Mammary epithelial cell (primary cell): ENCODE results near the gene QSOX2.

Experiments used
- EZH2 ChIP-seq: IDR thresholded peaks from 2 replicates; pipeline ENCODE4 v1.6.1; 2012; ENCODE audit warnings: low read length, inconsistent platforms, borderline replicate concordance
- TF ChIP-seq, protein P1 (sequence below), 2 donors: IDR thresholded peaks in 1 of 2; conservative IDR thresholded peaks in 1 of 2; 2 replicates each; pipeline ENCODE4 v1.5.1; 2011 to 2012; ENCODE audit warnings: inconsistent platforms in 2 of 2, low read length in 2 of 2, mild to moderate bottlenecking in 2 of 2, control low read depth in 1 of 2, low read depth in 1 of 2; ENCODE audit not compliant: insufficient read depth in 1 of 2; ENCODE audit errors: extremely low read depth in 1 of 2

DNA sequence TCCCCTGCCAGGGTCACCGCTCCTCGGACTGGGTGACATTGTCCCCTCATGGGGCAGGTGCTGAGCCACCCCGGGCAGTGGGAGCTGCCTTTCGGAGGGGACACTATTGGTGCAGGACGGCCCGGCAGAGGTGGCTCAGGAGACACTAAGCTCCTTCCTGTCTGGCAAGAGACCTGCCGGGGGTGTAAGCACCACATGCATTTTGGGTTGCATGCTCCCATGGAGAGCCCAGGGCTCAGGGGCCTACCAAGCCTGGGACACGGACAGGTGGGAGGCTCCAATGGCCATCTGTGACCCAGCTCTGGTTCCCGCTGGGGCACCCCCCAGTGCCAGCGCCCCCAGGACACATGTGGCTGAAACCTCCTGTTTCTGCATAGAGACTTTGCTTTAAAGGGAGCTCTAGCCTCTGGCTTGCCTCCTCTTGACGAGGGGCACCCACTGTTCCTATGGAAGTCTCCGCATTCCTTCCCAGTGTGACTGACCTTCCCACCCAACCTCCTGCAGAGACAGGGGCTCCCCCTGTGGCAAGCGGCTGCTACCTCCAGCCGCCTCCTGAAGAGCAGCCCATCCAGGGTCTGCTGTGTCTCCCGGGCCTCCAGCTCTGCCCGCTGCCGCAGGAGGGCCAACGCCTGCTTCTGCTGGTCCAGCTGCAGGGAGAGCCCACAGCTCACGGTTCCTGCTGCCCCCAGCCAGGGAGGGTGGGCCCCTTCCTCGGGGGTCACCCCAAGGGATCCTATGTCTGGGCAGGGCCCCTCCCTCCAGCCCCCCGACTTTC lies 30.2 kb upstream of the QSOX2 start:
- TF ChIP-seq, protein P1, sequence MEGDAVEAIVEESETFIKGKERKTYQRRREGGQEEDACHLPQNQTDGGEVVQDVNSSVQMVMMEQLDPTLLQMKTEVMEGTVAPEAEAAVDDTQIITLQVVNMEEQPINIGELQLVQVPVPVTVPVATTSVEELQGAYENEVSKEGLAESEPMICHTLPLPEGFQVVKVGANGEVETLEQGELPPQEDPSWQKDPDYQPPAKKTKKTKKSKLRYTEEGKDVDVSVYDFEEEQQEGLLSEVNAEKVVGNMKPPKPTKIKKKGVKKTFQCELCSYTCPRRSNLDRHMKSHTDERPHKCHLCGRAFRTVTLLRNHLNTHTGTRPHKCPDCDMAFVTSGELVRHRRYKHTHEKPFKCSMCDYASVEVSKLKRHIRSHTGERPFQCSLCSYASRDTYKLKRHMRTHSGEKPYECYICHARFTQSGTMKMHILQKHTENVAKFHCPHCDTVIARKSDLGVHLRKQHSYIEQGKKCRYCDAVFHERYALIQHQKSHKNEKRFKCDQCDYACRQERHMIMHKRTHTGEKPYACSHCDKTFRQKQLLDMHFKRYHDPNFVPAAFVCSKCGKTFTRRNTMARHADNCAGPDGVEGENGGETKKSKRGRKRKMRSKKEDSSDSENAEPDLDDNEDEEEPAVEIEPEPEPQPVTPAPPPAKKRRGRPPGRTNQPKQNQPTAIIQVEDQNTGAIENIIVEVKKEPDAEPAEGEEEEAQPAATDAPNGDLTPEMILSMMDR (conservative IDR thresholded peaks at IDR 0.05 in 1 of 2, IDR thresholded peaks at IDR 0.05 in 1 of 2; ENCODE audit: extremely low read depth in 1 of 2, insufficient read depth in 1 of 2, low read depth in 1 of 2, low read length in 2 of 2) = no peak
- no peak for TF ChIP-seq EZH2
